Measurements from ENCODE around the gene CMTM8.

CMTM8 gene

GRCh38 chr3:32419742-32420125 lies 181.3 kb downstream of the CMTM8 start:
- Histone ChIP-seq H3K27ac (ENCODE audit: low read depth, low read length) (peak overlapping the region; percentile 57), H3F3A (ENCODE audit: control insufficient read depth, insufficient read depth) (no peaks in the 10 kb centered on the region), H3K9me2 (replicated peaks; ENCODE audit: control insufficient read depth, low read length) (no peaks in the 10 kb centered on the region), H3K36me3 (ENCODE audit: control insufficient read depth, low read length) (no peaks in the 10 kb centered on the region), H3K9me3 (ENCODE audit: control insufficient read depth, insufficient read depth, low read length) (no peaks in the 10 kb centered on the region), H4K20me1 (ENCODE audit: control insufficient read depth, insufficient read depth, low read depth, low read length) (no peaks in the 10 kb centered on the region), H3K4me1 (ENCODE audit: control insufficient read depth, low read length) (peaks cover 61% of the 10 kb centered on the region), H3K27me3 (ENCODE audit: control insufficient read depth, low read length) (no peaks in the 10 kb centered on the region), H3K79me2 (ENCODE audit: control insufficient read depth, low read length) (no peaks in the 10 kb centered on the region), H3K4me2 (ENCODE audit: low read length) (peak overlapping the region; percentile 54), H3K4me3 (ENCODE audit: low read length) (peak overlapping the region; percentile 33)
- TF ChIP-seq EZH2phosphoT487 (IDR thresholded peaks at IDR 0.05; ENCODE audit: borderline replicate concordance, low read length) (no peak), CTCF (IDR thresholded peaks at IDR 0.05; ENCODE audit: low read depth, low read length, poor library complexity, severe bottlenecking) (no peak)
